HG03558 (cell line): ENCODE data around the gene SAXO2.
"Not testable (repeated sequence)": the region's sequence is repeated elsewhere in the genome, so short reads cannot be mapped to it uniquely, and the experiment has no call there.

Experiments used
- ATAC-seq: cut with Tn5 transposase; IDR thresholded peaks from one replicate; pipeline ENCODE4 v1.9.1; 2021; ENCODE audit warnings: moderate number of reproducible peaks; ENCODE audit not compliant: unreplicated experiment; ENCODE audit errors: extremely low read depth

The SAXO2 gene

GRCh38 chr15:82262422-82263026, at the start of gene SAXO2, which contains the start of gene EFL1:
SAXO2 (plus strand) TSS chr15:82262818; CDS start chr15:82262880, 62 bp downstream.
EFL1 (minus strand) TSS chr15:82262734; CDS start chr15:82261778, 956 bp downstream.
- ATAC-seq = peak; percentile 93

- not testable (repeated sequence) for ATAC-seq
Measured at GRCh38 chr15:82216092-82216491, 46.5 kb upstream of the SAXO2 start.

GRCh38 chr15:82221535-82221934, 41.1 kb upstream of the SAXO2 start:
- ATAC-seq = not testable (repeated sequence)

- no peak for ATAC-seq
Measured at GRCh38 chr15:82228750-82229149, 33.9 kb upstream of the SAXO2 start.

- ATAC-seq = no peak
Measured at GRCh38 chr15:82231233-82231632, 31.4 kb upstream of the SAXO2 start.

GRCh38 chr15:82231842-82232241, 30.8 kb upstream of the SAXO2 start:
- no peak for ATAC-seq

GRCh38 chr15:82237944-82238534, 24.6 kb upstream of the SAXO2 start:
- ATAC-seq = not testable (repeated sequence)

- ATAC-seq = no peak
Measured at GRCh38 chr15:82239685-82240391, 22.8 kb upstream of the SAXO2 start.

GRCh38 chr15:82241836-82242499, 20.6 kb upstream of the SAXO2 start:
- ATAC-seq = not testable (repeated sequence)

GRCh38 chr15:82243644-82244043, 19.0 kb upstream of the SAXO2 start:
- ATAC-seq = not testable (repeated sequence)

GRCh38 chr15:82245956-82246355, 16.7 kb upstream of the SAXO2 start:
- not testable (repeated sequence) for ATAC-seq

GRCh38 chr15:82248261-82248660, 14.4 kb upstream of the SAXO2 start:
- not testable (repeated sequence) for ATAC-seq

- not testable (repeated sequence) for ATAC-seq
Measured at GRCh38 chr15:82261566-82262421, 824 bp upstream of the SAXO2 start.

- ATAC-seq = no peak
Measured at GRCh38 chr15:82263350-82263749, 732 bp downstream of the SAXO2 start.

GRCh38 chr15:82267137-82267536, 4.5 kb downstream of the SAXO2 start:
- ATAC-seq = not testable (repeated sequence)

- ATAC-seq = not testable (repeated sequence)
Measured at GRCh38 chr15:82268454-82268853, 5.8 kb downstream of the SAXO2 start.

- no peak for ATAC-seq
Measured at GRCh38 chr15:82272154-82272553, 9.5 kb downstream of the SAXO2 start.

GRCh38 chr15:82275410-82275809, 12.8 kb downstream of the SAXO2 start:
- ATAC-seq = no peak

GRCh38 chr15:82281276-82281675, 18.7 kb downstream of the SAXO2 start:
- not testable (repeated sequence) for ATAC-seq

- ATAC-seq = not testable (repeated sequence)
Measured at GRCh38 chr15:82282386-82282785, 19.8 kb downstream of the SAXO2 start.
